Cortex of kidney (tissue), 1 donor: Measurements from ENCODE around the gene PDZD11.
"Not testable (repeated sequence)": the region's sequence is repeated elsewhere in the genome, so short reads cannot be mapped to it uniquely, and the experiment has no call there.

Experiments used
- DNase-seq: peaks from one replicate; lab custom pipeline; 2025; lab: John Stamatoyannopoulos, UW

Gene PDZD11, protein sequence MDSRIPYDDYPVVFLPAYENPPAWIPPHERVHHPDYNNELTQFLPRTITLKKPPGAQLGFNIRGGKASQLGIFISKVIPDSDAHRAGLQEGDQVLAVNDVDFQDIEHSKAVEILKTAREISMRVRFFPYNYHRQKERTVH

DNA sequence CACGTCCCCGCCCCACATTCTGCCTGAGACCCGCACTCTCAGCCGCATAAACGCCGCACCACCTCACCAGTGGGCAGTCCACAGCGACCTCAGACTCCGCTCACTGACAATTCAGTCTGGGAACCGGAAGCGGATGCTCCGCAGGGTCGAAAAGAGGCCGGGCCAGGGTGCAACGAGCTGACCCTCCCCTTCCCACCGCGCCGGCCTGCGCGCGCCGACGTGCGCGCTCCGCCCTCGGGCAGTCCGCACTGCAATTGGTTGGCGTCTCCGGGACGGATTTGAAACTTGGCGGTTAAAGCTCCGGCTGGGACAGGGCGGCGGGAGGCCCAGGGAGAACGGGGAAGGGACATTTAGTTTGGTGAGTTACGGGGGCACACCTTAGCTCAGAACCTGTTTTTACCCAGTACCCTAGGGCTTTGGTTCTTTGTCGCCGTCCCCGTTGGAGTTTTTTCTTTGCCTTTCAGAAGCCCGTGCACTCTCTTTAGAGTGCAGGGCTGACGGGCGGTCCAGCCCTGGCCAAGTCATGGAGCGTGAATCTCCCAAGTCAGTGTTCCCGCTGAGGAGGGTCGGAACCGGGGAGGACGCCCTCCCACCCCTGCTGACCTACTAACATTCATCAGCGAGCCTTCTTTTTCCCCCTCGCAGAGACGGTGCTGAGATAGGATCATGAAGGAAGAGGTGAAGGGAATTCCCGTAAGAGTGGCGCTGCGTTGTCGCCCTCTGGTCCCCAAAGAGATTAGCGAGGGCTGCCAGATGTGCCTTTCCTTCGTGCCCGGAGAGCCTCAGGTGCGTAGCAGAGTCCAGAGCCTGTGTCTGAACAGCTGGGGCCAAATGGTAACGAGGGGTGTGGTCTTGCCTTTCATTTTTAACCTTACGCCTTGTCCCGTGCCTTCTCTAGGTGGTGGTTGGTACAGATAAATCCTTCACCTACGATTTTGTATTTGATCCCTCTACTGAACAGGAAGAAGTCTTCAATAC, at the start of gene PDZD11, which contains the start of gene KIF4A:
PDZD11 (minus strand) TSS at position 135 of the 978 bp plus-strand sequence. CDS start 586 bp downstream, outside the sequence.
KIF4A (plus strand) TSS at position 312 of the 978 bp plus-strand sequence; CDS start at position 667, 355 bp downstream.
- DNase-seq = peak; percentile 7

DNA sequence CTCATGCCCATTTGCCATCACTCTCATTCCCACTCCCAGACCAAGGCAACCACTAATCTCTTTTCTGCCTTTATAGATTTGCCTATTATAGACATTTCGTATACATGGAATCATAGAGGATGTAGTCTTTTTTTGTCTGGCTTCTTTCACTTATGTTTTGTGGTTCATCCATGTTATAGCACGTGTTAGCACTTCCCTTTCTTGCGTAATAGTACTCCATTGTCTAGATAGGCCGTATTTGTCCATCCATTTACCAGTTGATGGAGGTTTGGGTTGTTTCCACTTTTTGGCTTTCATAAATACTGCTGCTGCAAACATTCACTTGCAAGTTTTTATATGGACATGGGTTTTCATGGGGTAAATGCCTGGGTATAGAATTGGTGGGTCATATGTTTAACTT, 48.6 kb upstream of the PDZD11 start:
- no peak for DNase-seq

DNA sequence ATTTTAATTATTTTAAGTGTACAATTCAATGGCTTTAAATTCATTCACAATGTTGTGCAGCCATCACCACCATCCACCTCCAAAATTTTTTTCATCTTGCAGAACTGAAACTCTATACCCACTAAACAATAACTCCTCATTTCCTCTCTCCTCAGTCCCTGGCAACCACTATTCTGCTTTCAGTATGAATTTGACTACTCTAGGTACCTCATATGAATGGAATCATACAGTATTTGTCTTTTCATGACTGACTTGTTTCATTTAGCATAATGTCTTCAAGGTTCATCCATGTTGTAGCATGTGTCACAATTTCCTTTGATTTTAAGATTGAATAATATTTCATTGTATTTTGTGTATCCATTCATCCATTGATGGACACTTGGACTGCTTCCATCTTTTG, 47.0 kb upstream of the PDZD11 start:
- no peak for DNase-seq

DNA sequence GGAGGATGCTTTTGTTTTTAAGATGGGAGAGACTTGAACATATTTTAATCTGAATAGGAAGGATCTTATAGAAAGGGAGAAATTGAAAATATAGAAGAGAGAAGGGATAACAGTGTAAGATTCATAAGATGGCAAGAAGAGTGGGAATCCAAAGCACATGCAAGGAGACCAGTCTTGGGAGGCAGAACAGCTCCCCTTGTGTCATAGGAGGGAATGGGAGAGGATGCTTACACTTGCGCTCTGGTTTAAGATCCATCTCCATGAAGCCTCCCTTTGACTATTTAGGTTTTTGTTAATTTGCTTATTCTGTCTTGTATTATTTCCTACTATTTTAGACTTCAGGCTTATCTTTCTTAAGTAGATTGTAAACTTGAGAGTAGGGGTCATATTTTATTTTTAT, 42.9 kb upstream of the PDZD11 start:
- DNase-seq = no peak

DNA sequence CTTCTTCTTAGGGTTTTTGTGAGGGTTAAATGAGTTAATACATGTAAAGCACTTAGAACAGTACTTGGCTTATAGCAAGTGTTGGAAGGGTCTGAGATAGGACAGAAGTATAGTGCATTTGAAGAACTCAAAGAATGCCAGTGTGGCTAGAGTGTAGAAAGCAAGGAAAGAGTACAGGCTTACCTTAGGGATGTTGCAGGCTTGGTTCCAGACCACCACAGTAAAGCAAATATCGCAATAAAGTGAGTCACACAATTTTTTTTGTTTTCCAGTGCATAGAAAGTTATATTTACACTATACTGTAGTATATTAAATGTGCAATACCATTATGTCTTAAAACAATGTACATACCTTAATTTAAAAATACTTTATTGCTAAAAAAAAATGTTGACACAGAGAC, 41.4 kb upstream of the PDZD11 start:
- DNase-seq = no peak

DNA sequence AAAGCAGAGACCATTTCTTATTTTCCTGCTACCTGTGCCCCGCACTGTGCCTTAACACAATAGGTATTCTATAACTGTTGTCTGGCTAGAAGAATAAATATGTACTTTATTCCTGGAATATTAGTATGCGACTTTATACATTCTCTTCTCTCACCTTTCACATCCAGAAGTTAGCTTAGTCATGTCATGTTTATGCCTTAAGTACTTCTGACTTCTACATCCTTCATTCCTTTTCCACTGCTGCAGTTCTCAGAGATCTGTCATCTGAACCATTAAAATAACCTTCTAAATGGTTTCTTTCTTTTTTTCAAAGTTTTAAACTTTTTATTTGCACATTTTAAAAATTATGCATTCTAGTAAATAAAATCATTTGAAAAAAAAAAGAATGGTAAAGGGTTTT, 34.6 kb upstream of the PDZD11 start:
- no peak for DNase-seq

DNA sequence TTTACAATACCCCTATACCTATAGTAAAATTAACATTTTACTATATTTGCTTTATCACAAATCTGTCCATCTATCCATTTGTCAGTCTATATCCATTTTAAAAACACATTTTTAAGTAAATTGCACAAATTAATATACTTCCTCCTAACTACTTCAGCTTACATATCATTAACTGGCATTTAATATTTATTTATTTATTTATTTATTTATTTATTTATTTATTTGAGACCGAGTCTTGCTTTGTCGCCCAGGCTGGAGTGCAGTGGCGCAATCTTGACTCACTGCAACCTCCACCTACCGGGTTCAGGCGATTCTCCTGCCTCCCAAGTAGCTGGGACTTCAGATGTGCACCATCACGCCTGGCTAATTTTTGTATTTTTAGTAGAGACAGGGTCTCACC, 33.9 kb upstream of the PDZD11 start:
- DNase-seq = not testable (repeated sequence)

DNA sequence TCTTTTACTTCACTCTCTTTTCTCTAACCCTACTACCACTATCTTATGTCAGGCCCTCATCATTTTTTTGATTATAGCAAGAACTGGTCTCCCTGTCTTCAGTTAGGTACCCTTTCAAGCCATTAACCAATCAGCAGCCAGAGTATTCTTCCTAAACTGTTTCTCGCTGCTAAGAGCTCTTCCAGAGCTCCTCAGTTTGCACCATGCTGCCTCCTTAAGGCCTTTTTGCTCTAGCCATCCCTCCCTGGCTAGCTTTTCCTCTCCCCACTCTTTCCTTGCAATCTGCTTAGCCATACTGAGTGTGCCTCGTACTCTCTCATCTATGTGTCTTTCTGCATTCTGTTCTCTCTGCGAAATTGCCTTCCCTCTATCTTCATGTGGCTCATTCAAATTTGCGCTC, 33.1 kb upstream of the PDZD11 start:
- DNase-seq = no peak

DNA sequence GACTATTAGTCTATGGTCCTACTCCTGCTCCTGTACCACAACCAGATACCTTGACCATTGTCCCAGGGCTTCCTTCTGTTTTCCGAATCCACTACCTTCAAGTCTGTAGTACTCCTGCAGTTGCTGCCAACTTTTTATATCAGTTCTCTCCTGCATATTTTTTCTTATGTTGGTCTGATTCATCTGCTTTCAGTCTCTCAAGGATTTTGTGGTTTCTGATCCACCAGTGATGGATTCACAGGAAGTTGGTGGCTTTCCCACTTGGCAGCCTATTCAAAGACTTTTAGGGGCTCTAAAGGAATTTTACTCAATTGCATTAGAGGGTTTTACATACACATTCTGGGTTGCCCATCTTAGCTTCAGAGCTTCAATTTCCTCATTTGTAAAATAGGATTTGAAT, 23.8 kb upstream of the PDZD11 start:
- DNase-seq = no peak

DNA sequence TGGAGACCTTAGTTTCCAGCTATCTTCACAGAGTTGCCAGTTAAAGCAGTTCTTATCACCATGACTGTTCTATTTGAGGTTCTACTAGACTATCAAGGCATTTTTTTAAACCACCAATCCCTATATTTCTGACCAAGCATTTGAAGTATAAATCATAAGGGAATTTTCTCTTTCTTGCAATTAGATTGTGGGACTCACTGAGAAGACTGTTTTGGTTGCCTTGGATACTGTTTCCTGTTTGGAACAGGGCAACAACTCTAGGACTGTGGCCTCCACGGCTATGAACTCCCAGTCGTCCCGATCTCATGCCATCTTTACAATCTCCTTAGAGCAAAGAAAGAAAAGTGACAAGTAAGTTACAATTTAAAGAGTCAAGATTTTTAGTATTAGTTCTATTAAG, 12.0 kb upstream of the PDZD11 start:
- no peak for DNase-seq

DNA sequence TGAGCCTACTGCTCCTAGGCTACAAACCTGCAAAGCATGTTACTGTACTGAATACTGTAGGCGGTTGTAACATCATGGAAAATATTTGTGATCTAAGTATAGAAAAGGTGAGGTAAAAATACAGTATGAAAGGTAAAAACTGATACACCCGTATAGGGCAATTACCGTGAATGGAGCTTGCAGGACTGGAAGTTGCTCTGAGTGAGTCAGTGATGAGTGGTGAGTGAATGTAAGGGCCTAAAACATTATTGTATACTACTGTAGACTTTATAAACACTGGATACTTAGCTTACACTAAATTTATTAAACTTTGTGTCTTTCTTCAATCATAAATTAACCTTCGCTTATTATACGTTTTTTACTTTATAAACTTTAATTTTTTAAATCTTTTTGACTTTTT, 3.9 kb upstream of the PDZD11 start:
- no peak for DNase-seq

DNA sequence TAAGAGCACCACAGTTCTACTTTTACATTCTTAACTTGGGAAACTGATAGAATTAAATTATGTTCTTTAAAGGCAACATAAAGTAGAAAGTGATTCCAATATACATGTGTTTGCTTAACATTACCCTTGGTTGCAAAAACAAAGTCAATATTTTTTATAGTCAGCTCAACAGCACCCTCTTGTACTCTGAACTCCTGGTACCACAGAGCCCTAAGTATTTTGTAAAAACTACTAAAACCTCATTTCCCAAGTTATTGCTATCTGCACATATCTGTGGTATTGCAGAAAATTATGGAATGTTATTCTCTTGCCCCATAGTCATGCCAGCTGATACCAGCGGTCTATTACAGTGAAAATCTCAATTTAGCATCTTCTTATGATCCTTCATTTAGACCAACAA, 3.1 kb upstream of the PDZD11 start:
- no peak for DNase-seq

DNA sequence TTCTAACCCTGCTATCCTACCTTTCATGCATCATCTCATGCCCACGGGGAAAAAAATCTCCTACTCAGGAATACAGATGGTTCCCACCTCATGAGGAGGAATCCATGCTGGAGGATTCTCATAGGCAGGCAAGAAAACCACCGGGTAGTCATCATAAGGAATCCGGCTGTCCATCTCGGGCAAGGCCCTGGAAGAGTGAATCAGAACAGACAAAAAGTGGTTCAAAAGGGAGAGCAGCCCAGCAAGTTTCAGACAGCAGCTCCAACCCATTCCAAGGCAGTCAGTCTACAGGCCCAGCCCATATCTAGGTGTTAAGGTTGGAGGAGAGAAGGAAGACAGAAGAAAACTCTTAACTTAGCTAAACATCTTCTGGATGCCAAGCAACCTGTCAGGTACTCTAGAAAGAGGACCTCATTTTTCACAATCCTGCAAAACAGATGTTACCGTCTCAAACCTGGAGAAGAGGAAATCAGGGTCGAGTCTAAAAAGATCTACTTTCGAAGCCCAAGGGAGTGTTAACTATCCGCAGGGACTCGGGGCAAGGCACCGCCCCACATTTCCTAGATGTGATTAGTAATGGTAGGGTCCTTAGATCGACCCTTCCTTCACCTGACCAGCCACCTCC, 447 bp downstream of the PDZD11 start:
- no peak for DNase-seq

DNA sequence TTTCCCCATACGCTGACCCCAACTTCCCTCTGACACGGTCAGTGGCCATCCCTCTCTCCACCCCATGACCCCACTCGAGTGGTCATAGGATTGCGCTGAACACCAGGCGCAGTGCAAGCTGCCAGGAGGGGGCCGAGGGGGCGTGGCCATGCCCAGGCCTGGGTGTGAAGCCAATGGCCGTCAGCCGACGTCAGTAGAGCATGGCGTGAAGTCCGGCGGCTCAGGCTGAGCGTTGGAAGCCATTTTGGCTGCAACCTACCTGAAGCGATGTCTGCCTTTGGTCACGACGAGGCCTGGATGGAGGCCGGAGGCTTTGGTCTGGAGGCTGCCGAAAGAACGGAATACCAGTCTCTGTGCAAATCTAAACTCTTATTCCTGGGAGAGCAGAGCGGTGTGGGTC, 7.8 kb downstream of the PDZD11 start, which contains the start of gene RAB41:
RAB41 (plus strand) TSS at position 222 of the 400 bp plus-strand sequence; CDS start at position 268, 46 bp downstream.
- DNase-seq = no peak

DNA sequence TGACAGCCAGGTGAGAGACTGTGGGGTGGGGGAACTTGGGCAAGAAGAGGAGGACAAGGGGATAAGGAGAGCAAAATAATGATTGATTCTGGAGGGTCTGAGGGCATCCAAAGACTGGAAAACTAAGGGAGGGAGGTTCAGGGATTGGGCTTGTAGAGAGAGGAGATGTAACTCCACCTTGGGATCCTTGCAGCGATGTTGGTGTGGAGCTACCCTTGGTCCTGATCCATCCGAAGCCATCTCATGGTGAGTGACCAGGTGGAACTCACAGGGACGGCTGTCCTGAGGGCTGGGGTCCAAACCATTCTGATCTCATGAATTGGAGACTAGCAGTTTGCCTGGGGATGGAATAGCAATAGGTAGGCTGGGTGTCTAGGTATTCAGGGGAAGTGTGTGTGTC, 9.2 kb downstream of the PDZD11 start:
- DNase-seq = no peak

DNA sequence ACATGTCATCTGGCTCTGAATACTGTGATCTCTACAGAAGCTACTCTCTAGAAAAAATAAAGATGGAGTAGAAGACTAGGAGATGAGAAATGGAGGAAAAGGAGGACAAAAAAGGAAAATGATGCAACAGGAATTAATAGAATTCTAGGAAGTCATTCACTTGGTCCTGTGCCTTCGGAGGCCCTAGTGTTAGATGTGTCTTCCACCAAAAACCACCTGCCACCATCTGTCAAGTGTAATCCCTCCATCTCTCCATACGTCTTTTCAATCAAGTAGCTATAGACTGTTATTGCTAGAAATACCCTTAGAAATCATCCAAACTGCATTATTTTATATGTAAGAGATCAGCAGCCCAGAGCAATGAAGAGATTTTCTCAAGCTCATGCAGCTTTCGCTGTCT, 10.6 kb downstream of the PDZD11 start:
- no peak for DNase-seq

DNA sequence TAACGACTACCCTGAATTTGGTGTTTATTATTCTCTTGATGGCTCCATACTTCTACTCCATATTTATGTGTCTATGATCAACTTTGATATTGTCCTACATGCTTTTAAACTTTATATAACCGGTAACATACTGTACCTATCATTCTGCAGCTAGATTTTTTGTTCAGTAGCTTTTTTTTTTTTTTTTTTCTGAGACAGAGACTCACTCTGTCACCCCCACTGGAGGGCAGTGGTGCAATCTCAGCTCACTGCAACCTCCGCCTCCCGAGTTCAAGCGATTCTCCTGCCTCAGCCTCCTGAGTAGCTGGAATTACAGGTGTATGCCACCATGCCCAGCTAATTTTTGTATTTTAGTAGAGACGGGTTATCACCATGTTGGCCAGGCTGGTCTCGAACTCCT, 15.7 kb downstream of the PDZD11 start:
- not testable (repeated sequence) for DNase-seq

DNA sequence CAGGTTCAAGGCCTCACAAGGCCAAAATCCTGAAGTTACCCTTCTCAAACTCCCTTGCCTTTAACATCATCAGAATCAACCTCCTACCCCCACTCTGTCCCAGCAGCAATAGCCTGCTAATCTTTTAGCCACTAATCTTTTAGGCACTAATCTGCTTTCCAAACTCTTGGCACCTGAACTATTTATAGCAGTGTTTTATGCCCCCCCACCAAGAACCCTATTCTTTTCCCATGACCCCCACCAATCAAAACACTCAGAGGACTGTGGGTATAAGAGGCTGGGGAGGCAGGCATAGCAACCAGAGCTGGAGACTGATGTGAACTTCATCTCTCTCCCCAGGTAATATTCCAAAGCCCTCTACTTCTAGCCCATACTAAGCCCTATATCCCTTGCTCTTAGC, 21.7 kb downstream of the PDZD11 start, which contains the start of gene ARR3:
ARR3 (plus strand) TSS at position 301 of the 400 bp plus-strand sequence. CDS start 1,052 bp downstream, outside the sequence.
- DNase-seq = no peak

DNA sequence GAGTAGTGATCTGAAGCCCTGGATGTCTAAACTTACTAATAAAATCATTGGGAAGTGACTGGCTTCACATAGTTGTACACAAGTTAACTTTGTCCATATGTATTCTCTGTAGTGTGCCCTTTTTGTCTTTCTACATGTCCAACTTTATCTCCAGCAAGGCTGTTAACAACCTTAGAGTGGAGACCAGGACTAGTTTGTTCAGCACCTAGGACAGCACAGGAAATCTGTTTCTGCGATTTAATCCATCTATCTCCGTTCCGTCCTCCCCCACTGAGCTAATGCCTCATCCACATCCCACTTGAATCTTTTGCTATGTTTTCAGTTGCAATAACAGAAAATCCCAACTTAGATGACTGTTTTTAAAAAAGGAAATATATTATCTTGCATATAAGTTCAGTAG, 24.9 kb downstream of the PDZD11 start:
- no peak for DNase-seq

DNA sequence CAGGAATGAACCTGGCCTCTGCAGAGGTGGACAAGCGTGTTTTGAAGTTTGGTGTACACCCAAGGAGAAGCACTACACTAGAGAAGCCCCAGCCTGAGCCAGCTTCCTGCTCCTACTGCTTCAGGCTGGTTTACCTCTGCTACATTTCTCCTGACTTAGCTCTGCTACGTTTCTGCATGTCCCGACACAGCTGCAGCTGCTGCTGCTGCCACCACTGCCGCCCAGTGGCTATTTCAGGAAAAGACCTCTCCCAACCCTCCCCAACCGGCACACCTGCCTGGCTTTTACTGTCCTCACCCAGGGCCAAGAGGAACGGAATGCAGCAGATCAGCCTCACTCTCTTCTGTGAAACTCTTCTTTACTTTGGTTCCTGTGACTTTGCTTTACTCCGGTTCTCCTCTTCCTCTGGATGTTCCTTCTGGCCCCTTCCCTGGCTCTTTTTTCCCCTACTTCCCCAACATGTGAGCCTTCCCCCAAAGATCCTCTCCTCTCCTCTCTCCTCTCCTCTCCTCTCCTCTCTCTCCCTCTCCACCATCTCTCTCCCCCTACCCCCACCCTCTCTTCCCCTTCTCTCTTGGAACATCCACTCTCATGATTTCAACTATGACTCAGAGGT, 26.7 kb downstream of the PDZD11 start:
- no peak for DNase-seq

DNA sequence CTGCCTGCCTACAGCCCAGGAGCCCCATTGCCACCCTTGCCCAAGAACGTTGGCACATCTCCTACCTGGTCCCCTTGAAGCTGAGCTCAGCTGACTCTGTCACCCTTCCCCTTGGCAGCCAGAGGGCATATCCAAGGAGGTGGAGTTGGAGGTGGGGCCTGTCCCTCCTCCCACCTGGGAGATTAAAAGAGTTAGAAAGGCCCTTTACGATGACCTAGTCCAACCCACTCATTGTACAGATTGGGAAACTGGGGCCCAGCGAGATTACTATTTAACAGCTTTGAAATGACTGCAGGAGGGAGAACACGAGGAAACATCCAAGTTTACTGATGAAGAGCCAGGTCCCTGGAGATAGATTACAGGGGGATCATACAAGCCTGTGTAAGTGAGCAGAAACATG, 29.6 kb downstream of the PDZD11 start, which contains the start of gene P2RY4:
P2RY4 (minus strand) TSS at position 101 of the 400 bp plus-strand sequence. CDS start 580 bp downstream, outside the sequence.
- no peak for DNase-seq
